Measurements from ENCODE around the gene POLD3. TPM values are rescaled to one million over a fixed set of nuclear protein-coding genes. Genes with fewer than 3 reads are reported as not detected.

The POLD3 gene
- total RNA-seq, 1 experiment from 2014 or later = 14.9 TPM

GRCh38 chr11:74680035-74680671 lies 87.8 kb downstream of the POLD3 start:
- in situ Hi-C loops (cut with HindIII; ENCODE audit: low pct_unique_long_range_greater_than_20kb, low sequenced_read_pairs) = no loop called here
- DNase-seq (ENCODE audit: low read depth) = no peak

- in situ Hi-C loops (cut with HindIII; ENCODE audit: low pct_unique_long_range_greater_than_20kb, low sequenced_read_pairs) = no loop called here
- DNase-seq (ENCODE audit: low read depth) = no peak
Observed at GRCh38 chr11:74680703-74681531, 88.5 kb downstream of the POLD3 start.

DNA sequence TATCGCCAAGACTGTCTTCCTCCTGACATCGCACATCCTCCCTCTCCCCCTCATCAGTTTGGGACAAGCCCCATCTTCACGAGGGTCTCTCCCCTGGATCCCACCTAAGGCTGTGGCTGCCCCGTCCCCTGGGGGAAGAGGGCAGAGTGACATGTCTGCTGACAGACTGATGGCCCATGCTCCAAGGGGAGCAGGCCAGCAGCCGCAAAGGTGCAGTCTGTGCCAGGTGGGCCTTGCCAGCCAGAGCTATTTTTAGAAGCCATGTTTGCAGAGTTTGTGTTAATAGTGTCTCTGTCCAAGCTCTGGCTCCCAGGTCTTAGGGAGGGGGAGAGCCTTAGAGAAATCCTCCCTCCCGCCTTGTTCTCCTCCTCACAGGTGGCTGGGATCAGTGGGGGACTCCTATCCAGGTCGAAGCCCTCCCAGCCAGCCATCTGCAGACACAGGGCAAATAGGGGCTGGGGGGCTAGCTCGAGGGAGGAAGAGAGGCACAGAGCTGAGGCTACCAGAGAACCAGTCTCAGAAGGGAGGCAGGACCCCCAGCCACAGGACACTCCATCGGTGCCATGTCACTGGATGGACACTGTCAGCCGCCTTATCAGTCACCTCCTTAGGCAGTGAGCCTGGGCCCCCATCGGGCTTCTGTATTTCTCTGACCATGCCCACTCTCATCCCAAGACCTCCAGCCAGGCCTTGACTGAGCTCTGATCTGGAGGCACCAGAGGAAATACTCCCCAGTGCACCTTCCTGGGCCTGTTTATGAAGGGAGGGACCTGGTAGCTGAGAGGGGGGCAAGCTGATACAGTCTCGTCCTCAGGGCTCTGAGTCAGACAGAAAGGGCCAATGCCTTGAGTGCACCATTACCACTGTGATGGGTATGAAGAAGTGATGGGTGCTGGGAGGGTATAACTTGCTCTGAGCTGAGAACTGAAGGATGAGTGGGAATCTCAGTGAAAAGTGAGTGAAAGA lies 89.6 kb downstream of the POLD3 start:
- in situ Hi-C loops (cut with HindIII; ENCODE audit: low pct_unique_long_range_greater_than_20kb, low sequenced_read_pairs) = no loop called here
- no peak for DNase-seq (ENCODE audit: low read depth)

DNA sequence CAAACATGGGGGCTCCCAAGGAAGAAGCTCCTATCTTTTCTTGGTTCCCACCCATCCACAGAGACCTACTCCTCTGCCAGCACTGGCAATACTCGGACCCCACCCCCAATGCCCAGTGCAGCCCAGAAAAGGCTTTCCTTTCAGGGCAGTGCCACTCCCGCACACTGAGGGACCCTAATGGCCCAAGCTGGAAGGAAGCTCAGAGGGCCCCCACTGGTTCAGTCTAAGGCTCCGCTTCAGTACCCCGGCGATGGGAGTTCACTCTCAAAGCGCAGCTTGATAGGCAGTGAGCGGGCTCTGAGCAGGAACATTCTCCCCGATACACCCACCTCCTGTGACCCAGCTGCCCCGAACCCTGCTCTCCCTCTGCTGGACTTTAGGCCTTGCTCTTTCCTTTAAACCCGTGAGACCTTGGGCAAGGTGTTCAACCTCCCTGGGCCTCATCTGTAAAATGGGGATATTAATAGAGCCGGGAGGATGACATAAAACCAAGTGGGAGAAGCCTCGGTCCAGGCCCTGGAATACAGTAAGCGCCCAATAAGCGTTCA lies 90.4 kb downstream of the POLD3 start:
- in situ Hi-C loops (cut with HindIII; ENCODE audit: low pct_unique_long_range_greater_than_20kb, low sequenced_read_pairs) = no loop called here
- DNase-seq (ENCODE audit: low read depth) = no peak

DNA sequence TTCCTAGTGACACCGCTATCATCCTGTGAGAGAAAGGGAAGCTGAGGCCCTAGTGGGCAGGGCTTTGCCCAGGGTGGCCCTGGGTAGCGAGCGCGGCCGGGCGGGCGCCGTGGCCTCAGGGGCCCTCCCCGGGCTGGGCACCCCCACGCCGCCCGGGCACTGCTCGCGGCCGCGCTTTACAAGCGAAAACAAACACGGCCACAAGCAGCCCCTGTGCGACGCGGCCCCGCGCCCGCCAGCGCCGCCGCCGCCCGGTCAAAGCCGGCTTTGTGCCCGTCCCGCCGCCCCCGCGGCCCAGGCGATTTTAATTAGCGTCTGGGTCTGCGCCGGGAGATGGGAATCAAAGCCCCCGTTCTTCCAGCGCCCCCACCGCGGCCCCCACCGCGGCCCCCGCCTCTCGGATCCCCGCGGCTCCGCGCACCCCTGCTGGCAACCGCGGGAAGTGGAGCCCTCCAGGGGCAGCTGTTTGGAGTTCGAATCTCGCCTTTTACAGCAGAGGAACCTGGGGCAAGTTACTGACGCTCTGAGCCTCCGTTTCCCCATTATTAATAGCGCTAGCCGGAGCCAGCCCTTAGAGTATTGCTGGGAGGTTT lies 91.0 kb downstream of the POLD3 start:
- in situ Hi-C loops (cut with HindIII; ENCODE audit: low pct_unique_long_range_greater_than_20kb, low sequenced_read_pairs) = no loop called here
- no peak for DNase-seq (ENCODE audit: low read depth)

DNA sequence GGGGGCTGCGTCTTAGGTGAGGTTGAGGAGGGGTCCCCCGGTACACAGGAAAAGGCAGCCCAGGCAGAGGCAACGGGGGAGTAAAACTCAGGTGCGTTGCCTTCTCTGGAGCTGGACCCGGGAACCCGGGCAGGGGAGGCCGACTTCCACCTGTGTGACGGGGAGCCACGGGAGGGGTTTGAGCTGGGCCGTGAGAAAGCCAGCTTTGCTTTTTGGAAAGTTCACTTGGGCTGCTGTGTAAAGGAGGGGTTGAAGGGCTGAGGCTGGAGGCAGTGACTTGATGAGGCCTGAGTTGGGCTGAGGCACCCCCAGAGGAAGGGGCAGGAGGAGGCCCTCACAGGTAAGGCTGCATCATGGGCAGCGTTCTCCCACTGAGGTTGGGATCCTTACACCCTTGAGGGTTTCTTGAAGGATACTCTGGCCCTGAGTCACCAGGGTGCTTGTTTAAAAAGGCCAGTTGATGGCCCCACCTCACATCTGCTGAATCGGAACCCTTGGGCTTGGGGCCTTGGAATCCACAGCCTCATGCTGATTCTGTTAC lies 91.6 kb downstream of the POLD3 start:
- DNase-seq (ENCODE audit: low read depth) = no peak
- in situ Hi-C loops (cut with HindIII; ENCODE audit: low pct_unique_long_range_greater_than_20kb, low sequenced_read_pairs) = no loop called here

DNA sequence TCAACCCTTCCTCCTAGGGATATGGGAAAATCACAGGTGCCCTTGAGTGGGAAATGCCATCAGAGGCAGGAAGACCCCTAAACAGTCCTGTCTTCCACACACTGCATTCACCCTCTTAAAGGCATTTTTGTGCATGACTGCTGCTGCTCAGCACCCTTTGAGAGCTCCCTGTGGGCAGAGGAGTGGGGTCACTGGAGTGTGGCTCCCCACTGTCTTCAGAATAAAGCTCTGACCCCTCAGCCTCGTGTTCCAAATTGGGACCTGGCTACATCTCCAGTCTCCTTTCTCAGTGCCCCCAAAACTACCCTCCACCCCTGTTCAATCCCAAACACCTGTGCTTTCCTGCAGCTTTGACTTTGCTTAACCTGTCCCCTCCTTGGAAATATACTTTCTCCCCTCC lies 92.3 kb downstream of the POLD3 start:
- in situ Hi-C loops (cut with HindIII; ENCODE audit: low pct_unique_long_range_greater_than_20kb, low sequenced_read_pairs) = no loop called here
- no peak for DNase-seq (ENCODE audit: low read depth)

DNA sequence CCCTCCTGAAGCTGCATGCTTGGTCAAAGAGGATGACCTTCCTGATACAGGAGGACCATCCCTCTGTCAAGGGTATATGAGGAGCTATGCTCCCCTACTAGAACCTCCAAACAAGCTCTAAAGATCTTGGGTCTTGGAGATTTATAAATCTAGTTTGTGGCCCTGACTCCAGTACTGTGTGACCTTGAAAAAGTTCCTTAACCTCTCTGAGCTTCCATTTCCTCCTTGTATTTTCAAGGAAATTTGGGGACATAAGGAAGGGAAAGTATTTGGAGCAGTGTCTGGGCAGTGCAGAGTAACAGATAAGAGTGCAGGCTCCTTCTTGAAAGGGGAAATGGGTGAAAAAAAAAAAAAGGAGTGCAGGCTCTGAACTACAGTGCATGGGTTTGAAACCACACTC lies 93.0 kb downstream of the POLD3 start:
- in situ Hi-C loops (cut with HindIII; ENCODE audit: low pct_unique_long_range_greater_than_20kb, low sequenced_read_pairs) = no loop called here
- no peak for DNase-seq (ENCODE audit: low read depth)

- in situ Hi-C loops (cut with HindIII; ENCODE audit: low pct_unique_long_range_greater_than_20kb, low sequenced_read_pairs) = no loop called here
- DNase-seq (ENCODE audit: low read depth) = no peak
Observed at GRCh38 chr11:74685905-74686304, 93.5 kb downstream of the POLD3 start.

DNA sequence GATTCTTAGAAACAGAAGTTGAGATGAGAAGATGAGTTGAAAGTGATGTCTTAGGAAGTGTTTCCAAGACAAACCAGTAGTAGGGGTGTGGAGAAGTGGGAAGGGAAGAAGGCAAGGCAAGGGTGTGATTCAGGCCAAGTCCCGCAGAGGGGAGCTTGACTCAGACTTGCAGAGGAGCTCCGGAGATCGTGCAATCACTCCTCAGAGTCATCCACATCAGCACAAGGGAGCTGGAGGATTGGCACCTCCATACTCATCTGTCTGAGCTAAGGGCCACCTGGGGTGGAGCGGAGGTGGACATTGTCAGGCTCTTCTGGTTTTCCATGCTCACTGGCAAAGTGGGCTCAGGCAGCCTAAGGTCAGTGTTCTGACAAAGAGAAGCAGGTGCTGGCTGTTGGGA lies 94.4 kb downstream of the POLD3 start:
- no peak for DNase-seq (ENCODE audit: low read depth)
- in situ Hi-C loops (cut with HindIII; ENCODE audit: low pct_unique_long_range_greater_than_20kb, low sequenced_read_pairs) = no loop called here

GRCh38 chr11:74687237-74688023 lies 95.0 kb downstream of the POLD3 start:
- in situ Hi-C loops (cut with HindIII; ENCODE audit: low pct_unique_long_range_greater_than_20kb, low sequenced_read_pairs) = no loop called here
- DNase-seq (ENCODE audit: low read depth) = no peak

- no peak for DNase-seq (ENCODE audit: low read depth)
- in situ Hi-C loops (cut with HindIII; ENCODE audit: low pct_unique_long_range_greater_than_20kb, low sequenced_read_pairs) = no loop called here
Observed at GRCh38 chr11:74689666-74690065, 97.3 kb downstream of the POLD3 start.

DNA sequence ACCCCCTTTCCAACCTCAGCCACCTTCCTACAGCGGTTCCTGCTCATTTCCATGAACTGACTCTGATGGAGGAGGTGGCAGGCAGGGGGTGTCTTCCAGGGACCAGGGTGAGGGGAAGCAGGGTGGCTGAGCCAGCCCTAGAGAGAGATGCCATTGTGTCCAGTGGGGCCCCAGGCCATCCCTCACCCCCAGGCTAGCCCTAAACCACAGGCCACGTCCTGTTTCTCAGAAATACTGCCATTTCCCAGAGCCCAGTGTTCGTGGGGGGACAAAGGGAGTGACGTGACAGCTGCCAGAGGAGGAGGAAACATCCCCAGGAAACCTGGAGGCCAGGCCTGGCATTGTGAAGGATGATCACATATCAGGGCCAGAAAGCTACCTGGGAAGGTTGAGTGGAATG lies 99.4 kb downstream of the POLD3 start:
- no peak for DNase-seq (ENCODE audit: low read depth)
- in situ Hi-C loops (cut with HindIII; ENCODE audit: low pct_unique_long_range_greater_than_20kb, low sequenced_read_pairs) = no loop called here

Other genes starting within 250 kb of the POLD3 start
- gene PGM2L1, start 194.1 kb upstream of the POLD3 start, total RNA-seq (2014; rRNA removed; shearing (Covaris generic); ENCODE audit: low replicate concordance) = 0.17 and 0.26 TPM in 2 replicates
- gene KCNE3, start 125.0 kb upstream of the POLD3 start, total RNA-seq (2014; rRNA removed; shearing (Covaris generic); ENCODE audit: low replicate concordance) = not detected in 2 replicates
- gene LIPT2, start 98.9 kb upstream of the POLD3 start, total RNA-seq (2014; rRNA removed; shearing (Covaris generic); ENCODE audit: low replicate concordance) = 5.0 and 8.0 TPM in 2 replicates
- gene CHRDL2, start 138.8 kb downstream of the POLD3 start, total RNA-seq (2014; rRNA removed; shearing (Covaris generic); ENCODE audit: low replicate concordance) = not detected in 2 replicates
- 4.8 and 5.1 TPM in 2 replicates for gene RNF169, start 156.3 kb downstream of the POLD3 start, total RNA-seq (2014; rRNA removed; shearing (Covaris generic); ENCODE audit: low replicate concordance)

All from Caki2 (cell line).